Ishikawa (cell line): ENCODE results near the gene FBXO36.

Experiments used
- CEBPB ChIP-seq: IDR thresholded peaks from 2 replicates; pipeline ENCODE4 v1.6.1; 2012
- CREB1 ChIP-seq: IDR thresholded peaks from 2 replicates; pipeline ENCODE4 v1.6.1; 2012; ENCODE audit warnings: low read depth
- EGR1 ChIP-seq: IDR thresholded peaks from 2 replicates; pipeline ENCODE4 v1.6.1; 2012
- EP300 ChIP-seq: IDR thresholded peaks from 2 replicates; pipeline ENCODE4 v1.6.1; 2012; ENCODE audit warnings: borderline replicate concordance
- FOXM1 ChIP-seq: IDR thresholded peaks from 2 replicates; pipeline ENCODE4 v1.6.1; 2012; ENCODE audit warnings: low read depth, borderline replicate concordance
- MAX ChIP-seq: IDR thresholded peaks from 2 replicates; pipeline ENCODE4 v1.6.1; 2012
- NFIC ChIP-seq: IDR thresholded peaks from 2 replicates; pipeline ENCODE4 v1.6.1; 2012
- RAD21 ChIP-seq: IDR thresholded peaks from 2 replicates; pipeline ENCODE4 v1.6.1; 2012; ENCODE audit warnings: low read depth
- REST ChIP-seq: IDR thresholded peaks from 2 replicates; pipeline ENCODE4 v1.6.1; 2012; ENCODE audit warnings: low read depth, mild to moderate bottlenecking
- TAF1 ChIP-seq: IDR thresholded peaks from 2 replicates; pipeline ENCODE4 v1.6.1; 2012; ENCODE audit warnings: low read depth, mild to moderate bottlenecking
- TCF12 ChIP-seq: IDR thresholded peaks from 2 replicates; pipeline ENCODE4 v1.6.1; 2012; ENCODE audit warnings: low read depth
- TEAD4 ChIP-seq: IDR thresholded peaks from 2 replicates; pipeline ENCODE4 v1.6.1; 2012
- USF1 ChIP-seq: IDR thresholded peaks from 2 replicates; pipeline ENCODE4 v1.6.1; 2012
- YY1 ChIP-seq: IDR thresholded peaks from 2 replicates; pipeline ENCODE4 v1.6.1; 2012; ENCODE audit warnings: low read depth

- TF ChIP-seq EGR1: no peak
- no peak for TF ChIP-seq MAX
- no peak for TF ChIP-seq TAF1
- TF ChIP-seq EP300: no peak
- TF ChIP-seq REST: no peak
- TF ChIP-seq USF1: no peak
- no peak for TF ChIP-seq YY1
- TF ChIP-seq CREB1: no peak
- TF ChIP-seq RAD21: no peak
- no peak for TF ChIP-seq NFIC
- no peak for TF ChIP-seq TCF12
- no peak for TF ChIP-seq TEAD4
- TF ChIP-seq CEBPB: no peak
- no peak for TF ChIP-seq FOXM1
These were observed 8.9 kb downstream of the FBXO36 start for GRCh38 chr2:229931241-229931640.
